Activated effector memory CD4-positive, alpha-beta T cell treated with anti-CD3 and anti-CD28 coated beads, Interleukin-2, amount 50 U/mL, for 16 hours (primary cell): ENCODE results near the gene MYO10.
A peak's percentile ranks its signal among the peaks of the same experiment; 100 is the strongest.
"Not testable (repeated sequence)": the region's sequence is repeated elsewhere in the genome, so short reads cannot be mapped to it uniquely, and the experiment has no call there.

Source experiments
- DNase-seq: peaks from one replicate; pipeline ENCODE4 v3.0.0-alpha.2; 2020

MYO10 gene

GRCh38 chr5:16665601-16666000 is 270.5 kb downstream of the MYO10 start:
- no peak for DNase-seq

GRCh38 chr5:16664368-16664767 is 271.7 kb downstream of the MYO10 start:
- no peak for DNase-seq

- DNase-seq: no peak
Observed at GRCh38 chr5:16663840-16664239, 272.2 kb downstream of the MYO10 start.

- no peak for DNase-seq
Observed at GRCh38 chr5:16661713-16662112, 274.4 kb downstream of the MYO10 start.

- no peak for DNase-seq
Observed at GRCh38 chr5:16660982-16661381, 275.1 kb downstream of the MYO10 start.

- DNase-seq: no peak
Observed at GRCh38 chr5:16659536-16659935, 276.6 kb downstream of the MYO10 start.

GRCh38 chr5:16656561-16657191 is 279.4 kb downstream of the MYO10 start:
- DNase-seq: no peak

- DNase-seq: no peak
Observed at GRCh38 chr5:16654647-16655334, 281.3 kb downstream of the MYO10 start.

- not testable (repeated sequence) for DNase-seq
Observed at GRCh38 chr5:16648739-16649138, 287.3 kb downstream of the MYO10 start.

GRCh38 chr5:16644301-16644889 is 291.7 kb downstream of the MYO10 start:
- no peak for DNase-seq

GRCh38 chr5:16642867-16643266 is 293.2 kb downstream of the MYO10 start:
- DNase-seq: no peak

- no peak for DNase-seq
Observed at GRCh38 chr5:16639206-16639605, 296.9 kb downstream of the MYO10 start.

- no peak for DNase-seq
Observed at GRCh38 chr5:16628376-16628775, 307.7 kb downstream of the MYO10 start.

GRCh38 chr5:16626696-16627264 is 309.3 kb downstream of the MYO10 start:
- no peak for DNase-seq

GRCh38 chr5:16625096-16625495 is 311.0 kb downstream of the MYO10 start:
- no peak for DNase-seq

GRCh38 chr5:16619136-16619535 is 317.0 kb downstream of the MYO10 start:
- DNase-seq: no peak

- DNase-seq: no peak
Observed at GRCh38 chr5:16618138-16618897, 317.8 kb downstream of the MYO10 start.

- peak; percentile 80 for DNase-seq
Observed at GRCh38 chr5:16617274-16617968, 318.7 kb downstream of the MYO10 start.

GRCh38 chr5:16616536-16617273 is 319.4 kb downstream of the MYO10 start, which contains the start of gene RETREG1:
TSS of gene RETREG1 (minus strand) at chr5:16616997. CDS start at chr5:16616971, 26 bp downstream.
- DNase-seq: peak; percentile 94

GRCh38 chr5:16615741-16616535 is 320.1 kb downstream of the MYO10 start:
- peak; percentile 67 for DNase-seq

GRCh38 chr5:16612007-16612406 is 324.1 kb downstream of the MYO10 start:
- DNase-seq: no peak
